Lung microvascular endothelial cell (primary cell): Measurements from ENCODE around the gene AGT. TPM values are rescaled to one million over a fixed set of nuclear protein-coding genes. Genes with fewer than 3 reads are reported as not detected.
"Not testable (repeated sequence)": the region's sequence is repeated elsewhere in the genome, so short reads cannot be mapped to it uniquely, and the experiment has no call there.

Experiments used
- DNase-seq, 2 donors: peaks; one replicate each; pipeline versions ENCODE4 v3.0.0 to v3.0.0-alpha.2; 2010; ENCODE audit warnings: low read depth in 2 of 2
- total RNA-seq: library from RNA; depleted of rRNA; stranded (reverse); fragments of >200 nt; gene quantifications from 2 replicates; pipeline ENCODE4 v1.2.1, GENCODE V29; 2014

AGT gene
- total RNA-seq, 1 donor from 2014 or later, result not detected

DNA sequence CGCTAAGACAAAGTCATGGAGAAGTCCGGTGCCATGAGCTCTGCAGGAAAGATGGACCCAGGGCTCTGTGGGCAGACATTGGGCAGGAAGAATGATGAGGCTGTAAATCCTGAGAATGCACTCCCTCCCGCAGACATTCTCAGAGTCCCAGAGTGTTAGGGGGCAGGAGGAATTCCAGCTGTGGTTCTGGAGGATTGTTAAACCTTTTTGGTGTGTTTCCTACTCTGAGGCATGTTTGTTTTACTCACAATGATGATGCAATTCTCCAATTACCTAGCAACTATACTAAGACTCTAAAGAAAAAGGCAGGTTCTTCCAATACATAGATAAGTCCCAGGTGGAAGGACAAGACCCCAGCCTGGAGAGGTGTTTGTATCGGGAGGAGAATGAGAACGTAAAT lies 30.5 kb upstream of the AGT start:
- DNase-seq, result no peak

DNA sequence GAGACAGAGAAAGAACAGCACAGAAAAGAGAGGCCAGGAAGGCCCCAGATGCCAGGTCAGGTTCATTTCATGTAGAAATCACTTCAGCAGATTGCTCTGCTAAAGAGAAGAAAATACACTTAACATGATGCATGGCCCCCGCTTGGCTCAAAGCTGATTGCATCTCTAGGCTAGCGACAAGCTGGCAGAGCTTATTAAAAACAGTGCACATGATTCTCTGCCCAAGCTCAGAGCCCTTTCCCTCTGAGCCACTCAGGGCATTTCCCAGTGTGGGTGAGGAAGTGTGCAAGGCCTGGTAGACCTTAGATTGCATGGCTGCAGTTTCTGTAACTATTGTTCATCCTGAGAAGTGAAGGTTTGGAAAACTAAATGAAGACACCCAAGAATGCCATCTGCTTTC lies 30.0 kb upstream of the AGT start:
- no peak for DNase-seq

DNA sequence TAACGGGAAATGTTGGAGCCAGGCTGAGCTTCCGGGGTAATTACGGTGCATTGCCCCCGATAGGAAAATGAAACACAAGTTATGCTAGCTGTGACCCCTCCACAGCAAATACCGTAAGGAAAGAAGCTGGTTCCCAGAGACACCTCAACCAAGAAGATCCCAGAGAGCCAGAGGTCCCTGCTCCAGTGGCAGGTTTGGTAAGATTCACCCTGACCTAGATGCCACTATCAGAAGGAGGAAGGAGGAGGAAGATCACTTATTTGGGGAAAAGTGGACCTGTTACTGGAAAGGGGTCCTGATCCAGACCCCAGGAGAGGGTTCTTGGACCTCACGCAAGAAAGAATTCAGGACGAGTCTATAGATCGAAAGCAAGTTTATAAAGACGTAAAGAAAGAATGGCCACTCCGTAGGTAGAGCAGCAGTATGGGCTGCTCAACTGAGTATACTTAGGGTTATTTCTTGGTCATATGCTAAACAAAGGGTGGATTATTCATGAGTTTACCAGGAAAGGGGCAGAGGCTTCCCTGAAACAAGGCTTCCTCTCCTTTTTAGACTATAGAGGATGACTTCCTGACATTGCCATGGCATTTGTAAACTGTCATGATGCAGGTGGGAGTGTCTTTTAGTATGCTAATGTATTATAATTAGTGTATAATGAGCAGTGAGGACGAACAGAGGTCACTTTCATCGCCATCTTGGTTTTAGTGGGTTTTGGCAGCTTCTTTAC lies 25.8 kb upstream of the AGT start:
- no peak for DNase-seq

DNA sequence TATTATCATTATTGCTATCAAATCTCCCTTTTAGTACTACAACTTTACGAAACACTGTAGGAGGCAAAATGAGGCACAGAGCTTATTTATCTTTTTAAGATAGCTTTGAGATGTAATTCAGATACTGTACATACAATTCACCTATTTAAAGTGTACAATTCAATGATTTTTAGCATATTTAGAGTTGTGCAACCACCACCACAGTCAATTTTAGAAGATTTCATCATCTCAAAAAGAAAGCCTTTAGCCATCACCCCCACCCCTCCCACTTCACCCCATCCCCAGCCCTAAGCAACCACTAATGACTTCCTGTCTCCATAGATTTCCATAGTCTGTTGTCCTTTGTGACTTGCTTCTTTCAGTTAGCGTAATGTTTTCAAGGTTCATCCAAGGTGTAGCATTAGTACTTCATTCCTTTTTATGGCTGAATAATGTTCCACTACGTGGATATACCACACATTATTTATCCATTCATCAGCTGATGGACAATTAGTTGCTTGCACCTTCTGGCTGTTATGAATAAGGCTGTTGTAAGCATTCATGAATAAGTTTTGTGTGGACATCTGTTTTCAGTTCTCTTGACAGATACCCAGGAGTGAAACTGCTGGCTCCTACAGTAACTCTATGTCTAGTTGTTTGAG lies 23.8 kb upstream of the AGT start:
- DNase-seq, result no peak

DNA sequence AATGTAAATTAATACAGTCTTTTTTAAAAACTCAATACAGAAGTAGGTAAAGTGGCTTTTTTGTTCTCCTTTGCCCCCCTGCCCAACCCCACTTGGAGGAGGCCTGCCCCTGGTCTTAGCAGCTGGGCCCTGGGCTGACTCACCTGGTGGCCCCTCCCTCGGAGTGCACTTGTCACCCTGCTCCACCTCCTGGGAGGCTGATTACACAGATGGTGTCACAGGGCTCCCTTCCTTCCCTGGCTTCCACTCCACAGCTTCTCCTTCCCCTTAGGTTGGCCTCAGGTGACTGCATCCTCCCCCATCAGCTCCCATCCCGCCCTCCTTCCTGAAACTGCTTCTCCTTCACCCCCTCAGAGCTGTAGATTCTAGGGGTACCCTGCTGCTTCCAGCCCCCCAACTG lies 21.5 kb upstream of the AGT start:
- no peak for DNase-seq

DNA sequence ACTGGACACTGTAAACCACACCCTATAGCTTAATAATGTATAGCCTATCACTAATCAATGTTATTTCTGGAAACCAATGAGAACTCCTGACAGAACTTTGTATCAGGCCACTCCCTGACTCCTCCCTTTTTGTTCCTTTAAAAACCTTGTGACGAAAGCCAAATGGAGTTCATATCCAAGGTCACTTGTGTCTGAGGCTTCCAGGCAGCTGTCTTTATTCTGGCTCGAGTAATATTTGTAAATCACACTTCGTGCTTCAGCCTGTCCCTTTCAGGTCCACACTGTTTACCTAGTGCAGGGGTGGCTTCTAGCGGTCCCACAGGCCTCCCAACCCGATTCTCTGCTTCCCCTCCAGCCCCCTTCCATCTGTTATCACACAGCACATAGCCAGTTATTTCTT lies 17.1 kb upstream of the AGT start:
- DNase-seq, result no peak

DNA sequence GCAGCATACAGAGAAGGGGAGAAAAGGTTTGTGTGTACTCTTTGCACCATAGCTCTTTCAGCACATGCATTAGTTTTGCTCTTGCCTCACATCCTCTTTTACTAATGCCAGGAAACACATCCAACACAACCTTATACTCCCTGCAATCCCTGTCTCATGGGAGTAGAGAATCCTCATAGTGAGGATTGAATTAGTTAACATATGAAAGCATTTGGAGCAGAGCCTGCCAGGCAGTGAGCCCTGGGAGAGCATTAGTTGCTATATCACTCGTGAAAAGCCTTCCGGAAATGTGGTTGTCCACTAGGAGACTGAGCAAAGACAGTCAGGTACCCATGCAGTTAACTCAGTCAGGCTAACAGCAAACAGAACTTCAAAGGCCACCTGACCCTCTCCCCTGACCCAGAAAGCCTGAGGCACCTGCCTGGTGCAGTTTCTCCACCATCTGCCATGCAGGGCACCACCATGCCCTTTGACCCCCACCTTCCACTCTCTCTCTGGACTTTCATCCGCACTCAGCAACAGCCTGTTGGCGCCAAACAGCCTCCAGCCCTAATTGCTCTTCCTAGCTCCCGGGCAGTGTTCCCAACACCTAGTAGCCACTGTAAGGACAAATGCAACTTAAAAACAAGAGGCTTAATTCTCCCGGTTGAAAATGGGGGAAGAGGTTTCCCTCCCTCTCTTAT lies 14.9 kb upstream of the AGT start:
- peak in 1 of 2 donors; percentile 81 for DNase-seq

DNA sequence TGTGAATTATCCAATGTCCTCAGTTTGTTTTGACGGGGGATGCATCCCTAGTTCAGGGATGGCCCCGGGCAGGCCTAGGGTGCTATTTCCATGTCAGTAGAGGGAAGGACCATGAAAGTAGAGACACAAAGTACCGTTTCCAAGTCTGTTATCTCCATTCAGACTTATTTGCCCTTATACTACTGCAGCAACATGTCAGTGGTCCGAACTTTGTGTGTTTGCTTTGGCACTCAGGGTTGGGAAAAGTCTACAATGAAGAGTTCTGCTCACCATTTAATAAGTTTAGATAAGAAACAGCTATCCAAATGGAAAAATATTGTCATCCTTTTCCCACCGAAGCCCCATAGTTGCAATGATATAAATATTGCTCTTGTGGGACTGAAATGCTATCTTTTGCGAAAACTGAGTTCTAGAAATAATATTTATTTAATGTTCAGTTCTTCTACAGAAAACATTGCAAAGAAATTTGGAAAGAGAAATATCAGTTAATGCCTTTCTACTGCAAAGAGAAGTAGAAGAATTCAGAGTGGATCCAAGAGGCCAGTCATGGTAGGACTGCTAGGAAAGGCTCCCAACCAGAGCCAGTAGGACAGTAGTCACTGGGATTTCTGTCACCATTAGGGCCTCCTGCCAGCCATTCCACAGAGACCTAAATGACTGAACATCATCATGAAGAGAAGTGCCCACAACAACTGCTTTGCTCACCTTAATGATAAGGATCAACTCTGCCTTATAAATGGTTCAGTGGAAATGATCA lies 11.5 kb upstream of the AGT start:
- peak in 1 of 2 donors; percentile 92 for DNase-seq

DNA sequence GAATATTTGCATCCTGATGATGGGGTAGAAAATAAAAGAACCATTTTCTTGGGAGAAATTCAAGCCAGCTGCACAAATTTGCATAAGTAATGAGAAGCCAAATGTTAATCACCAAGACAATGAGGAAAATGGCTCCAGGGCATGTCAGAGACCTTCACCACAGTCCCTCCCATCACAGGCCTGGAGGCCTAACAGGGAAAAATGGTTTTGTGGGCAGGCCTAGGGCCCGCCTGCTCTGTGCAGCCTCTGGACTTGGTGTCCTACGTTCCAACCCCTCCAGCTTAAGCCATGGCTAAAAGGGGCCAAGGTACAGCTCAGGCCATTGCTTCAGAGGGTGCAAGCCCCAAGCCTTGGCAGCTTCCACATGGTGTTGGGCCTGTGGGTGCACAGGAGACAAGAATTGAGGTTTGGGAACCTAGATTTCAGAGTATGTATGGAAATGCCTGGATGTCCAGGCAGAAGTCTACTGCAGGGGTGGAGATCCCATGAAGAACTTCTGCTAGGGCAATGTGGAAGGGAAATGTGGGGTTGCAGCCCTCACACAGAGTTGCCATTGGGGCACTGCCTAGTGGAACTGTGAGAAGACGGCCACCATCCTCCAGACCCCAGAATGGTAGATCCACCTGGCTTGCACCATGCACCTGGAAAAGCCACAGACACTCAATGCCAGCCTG lies 8.1 kb upstream of the AGT start:
- DNase-seq, result not testable (repeated sequence)

DNA sequence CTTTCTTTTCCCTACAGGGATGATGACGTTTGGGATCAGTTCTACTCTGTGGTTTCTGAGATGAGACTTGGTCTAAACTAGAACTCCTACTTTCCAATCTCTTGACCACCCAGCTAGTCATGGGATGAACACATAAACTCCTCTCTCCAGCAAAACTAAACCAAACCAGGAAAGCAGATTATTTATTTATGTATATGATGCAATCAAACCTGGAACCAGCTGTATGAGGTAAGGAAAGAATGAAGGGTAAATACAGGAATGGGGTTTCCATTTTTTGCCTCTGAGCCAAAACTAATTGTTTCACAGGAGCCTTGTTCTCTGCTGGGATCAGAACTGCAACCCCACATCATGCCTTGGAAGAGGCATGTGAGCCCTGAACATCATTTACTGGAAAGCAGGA lies 3.3 kb upstream of the AGT start:
- DNase-seq, result no peak

DNA sequence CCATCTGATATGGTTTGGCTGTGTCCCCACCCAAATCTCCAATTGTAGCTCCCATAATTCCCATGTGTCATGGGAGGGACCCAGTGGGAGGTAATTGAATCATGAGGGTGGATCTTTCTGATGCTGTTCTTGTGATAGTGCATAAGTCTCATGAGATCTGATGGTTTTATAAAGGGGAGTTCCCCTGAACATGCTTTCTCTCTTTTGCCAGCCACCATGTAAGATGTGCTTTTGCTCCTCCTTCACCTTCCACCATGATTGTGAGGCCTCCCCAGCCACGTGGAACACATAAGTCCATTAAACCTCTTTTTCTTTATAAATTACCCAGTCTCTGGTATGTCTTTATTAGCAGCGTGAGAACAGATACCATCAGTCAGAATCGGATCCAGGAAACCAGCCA lies 2.5 kb upstream of the AGT start:
- DNase-seq, result not testable (repeated sequence)

DNA sequence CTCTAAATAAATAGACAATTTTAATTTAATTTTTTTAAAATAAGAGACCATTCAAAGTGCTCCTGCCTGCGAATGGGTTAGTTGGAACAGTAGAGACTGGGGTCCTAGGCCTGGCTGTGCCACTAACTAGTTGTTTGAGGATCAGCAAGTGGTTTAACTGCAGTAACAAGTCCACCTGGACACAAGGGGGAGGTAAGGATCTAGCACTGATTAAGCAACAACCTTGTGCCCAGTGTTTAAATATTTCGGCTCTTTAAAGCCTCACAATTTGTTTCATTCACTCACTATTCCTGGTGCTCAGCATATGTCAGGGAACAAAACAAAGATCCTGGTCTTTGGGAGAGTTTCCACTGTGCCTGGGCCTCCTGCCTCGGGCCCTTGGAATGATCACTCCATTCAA lies 1.6 kb upstream of the AGT start:
- no peak for DNase-seq

DNA sequence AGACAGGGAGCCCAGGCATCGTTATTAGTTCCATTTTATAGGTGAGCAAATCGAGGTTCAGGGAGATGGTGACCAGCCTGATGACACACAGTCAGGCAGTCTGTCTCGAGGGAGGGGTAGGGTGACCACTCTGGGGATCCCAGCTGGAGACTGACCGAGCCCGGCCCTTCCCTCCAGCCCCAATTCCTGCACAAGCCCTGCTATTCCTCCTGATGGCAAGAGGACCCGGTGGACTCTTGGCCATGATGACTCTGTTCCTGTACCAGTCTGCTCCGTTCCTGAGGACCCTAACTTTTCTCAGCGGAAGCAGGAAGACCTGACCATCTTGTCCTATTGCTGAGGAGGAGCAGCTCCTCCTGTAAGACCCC lies 391 bp downstream of the AGT start:
- no peak for DNase-seq

DNA sequence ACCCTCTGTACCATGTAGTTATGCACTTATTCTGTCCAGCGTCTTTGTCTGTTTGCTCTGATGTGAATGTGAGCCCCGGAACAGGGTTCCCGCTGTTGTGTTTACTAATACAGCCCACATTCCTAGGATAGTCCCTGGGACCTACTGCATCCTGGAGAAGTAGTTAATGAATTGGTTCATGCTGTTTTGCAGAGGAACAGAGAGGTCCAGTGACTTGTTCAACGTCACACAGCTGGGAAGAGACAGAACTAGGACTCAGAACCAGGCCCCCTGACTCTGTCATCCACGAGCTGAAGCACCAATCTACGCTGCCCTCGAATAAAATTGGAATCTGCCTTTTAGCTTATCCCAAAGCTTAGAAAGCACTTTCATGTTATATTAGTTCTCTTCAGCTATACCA lies 784 bp downstream of the AGT start:
- DNase-seq, result no peak

DNA sequence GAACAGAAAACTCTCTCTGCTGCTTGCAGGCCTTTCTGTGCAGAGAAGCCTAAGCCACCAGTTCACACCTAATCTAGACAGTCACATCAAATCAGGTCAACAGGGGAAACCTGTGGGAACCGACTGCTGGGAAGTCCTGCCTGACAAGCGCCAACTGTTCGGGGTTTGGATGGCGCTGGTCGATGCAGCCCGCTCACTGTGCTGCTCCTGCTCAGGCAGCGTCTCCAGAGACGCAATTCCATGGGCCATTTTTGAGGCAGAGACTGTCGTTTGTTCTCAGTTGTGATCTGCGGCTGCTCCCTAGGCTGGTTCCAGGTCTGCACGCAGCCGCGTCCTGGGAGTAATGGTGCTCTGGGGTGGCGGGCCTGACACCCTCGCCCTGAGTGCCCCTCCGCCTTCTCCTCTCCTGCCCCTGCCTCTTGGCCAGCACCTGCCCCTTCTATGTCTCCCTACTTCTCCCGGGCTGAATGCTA lies 1.4 kb downstream of the AGT start:
- no peak for DNase-seq

DNA sequence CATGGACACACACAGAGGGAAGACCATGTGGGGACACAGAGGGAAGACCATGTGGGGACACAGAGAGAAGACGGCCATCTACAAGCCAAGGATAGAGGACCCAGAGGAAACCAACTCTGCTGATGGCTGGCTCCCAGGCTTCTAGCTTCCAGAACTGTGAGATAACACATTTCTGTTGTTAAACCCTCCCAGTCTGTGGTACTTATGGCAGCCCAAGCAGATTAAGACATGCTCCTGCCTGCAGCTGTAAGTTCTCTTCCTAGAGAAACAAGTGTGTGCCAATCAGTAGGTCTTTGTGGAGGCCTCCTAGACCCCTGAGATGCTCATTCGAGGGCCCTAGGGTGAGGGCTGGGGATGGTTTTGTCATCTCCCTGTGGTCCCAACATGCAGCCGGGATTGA lies 2.7 kb downstream of the AGT start:
- no peak for DNase-seq

DNA sequence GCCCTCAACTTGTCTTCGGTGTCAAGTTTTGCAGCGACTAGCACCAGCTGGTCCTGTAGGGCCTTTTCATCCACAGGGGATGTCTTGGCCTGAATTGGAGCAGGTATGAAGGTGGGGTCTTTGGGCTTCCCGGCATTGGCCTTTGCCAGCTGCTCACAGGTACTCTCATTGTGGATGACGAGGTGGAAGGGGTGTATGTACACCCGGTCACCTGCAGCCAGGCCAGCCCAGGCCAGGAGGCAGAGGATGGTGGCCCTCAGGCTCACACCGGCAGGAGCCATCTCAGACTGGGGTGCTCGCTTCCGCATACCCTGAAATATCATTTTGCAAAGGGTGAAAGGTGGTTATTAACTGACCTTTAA lies 3.4 kb downstream of the AGT start:
- DNase-seq, result no peak

DNA sequence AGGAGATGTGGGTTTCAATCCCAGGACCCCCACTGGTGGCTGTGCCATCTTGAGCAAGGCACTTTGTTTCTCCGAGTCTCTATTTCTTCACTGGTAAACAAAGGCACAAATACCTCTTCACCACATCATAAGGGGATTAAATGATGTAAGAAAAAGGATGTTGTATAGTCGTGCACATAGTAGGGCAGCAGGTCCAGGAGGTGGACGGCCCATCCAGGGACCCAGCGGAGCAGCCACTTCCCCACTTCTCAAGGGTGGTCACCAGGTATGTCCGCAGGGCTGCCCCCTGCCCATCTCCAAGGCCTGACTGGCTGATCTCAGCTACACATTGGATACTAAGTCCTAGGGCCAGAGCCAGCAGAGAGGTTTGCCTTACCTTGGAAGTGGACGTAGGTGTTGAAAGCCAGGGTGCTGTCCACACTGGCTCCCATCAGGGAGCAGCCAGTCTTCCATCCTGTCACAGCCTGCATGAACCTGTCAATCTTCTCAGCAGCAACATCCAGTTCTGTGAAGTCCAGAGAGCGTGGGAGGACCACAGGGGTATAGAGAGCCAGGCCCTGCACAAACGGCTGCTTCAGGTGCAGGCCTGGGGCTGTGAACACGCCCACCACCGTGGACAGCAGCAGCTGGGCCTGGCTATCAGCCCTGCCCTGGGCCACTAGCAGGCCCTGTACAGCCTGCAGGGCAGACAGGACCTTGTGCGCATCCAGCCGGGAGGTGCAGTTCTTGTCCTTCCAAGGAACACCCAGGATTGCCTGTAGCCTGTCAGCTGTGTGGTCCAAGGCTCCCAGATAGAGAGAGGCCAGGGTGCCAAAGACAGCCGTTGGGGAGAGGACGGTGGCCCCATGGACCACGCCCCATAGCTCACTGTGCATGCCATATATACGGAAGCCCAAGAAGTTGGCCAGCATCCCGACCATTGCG lies 4.0 kb downstream of the AGT start:
- no peak for DNase-seq

DNA sequence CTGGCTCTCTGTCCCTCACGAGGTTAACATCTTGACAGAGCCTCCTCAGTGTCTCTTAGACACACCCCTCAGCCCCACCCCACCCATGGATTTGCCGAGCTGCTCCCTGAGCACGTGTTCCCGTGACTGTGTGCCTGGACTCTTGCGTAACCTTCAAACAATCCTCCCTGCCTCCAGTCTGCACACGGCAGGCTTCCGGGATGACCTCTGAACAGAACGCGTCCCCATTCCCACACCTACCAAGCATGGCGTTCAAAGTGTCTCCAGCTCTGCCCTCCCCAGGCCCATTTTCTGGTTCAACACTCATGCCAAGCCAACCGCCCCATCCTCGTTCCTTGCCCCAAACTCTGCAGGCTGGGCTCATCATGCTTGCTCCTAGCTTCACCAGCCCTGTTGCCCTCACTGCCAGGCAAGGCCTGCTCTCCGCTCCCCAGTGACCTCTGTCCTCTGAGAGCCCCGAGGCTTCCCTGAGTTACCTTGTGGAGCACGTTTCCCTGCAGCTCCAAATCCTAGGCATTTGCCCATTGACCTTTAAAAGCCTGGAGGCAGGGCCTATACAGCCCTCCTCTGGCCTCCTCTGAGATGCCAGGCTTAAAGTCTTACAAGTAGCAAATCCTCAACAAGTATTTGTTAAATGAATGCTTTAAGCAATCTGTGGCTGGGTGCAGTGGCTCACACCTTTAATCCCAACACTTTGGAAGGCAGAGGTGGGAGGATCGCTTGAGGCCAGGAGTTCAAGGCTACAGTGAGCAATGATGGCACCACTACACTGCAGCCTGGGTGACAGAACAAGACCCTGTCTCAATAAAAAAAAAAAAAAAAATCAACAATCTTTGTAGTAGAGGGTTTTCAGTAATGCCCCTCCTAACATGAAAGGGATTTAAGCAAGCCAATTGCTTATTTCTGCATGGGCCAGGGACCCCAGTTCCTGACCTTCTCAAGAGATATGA lies 5.0 kb downstream of the AGT start:
- no peak for DNase-seq
